Neuronal stem cell (in vitro differentiated cells): ENCODE measurements around the gene EGLN3.
A peak's percentile ranks its signal among the peaks of the same experiment; 100 is the strongest.

Experiments used
- DNase-seq: peaks from one replicate; pipeline ENCODE4 v3.0.0-alpha.2; 2013; ENCODE audit warnings: low spot score
- H2AFZ ChIP-seq: one replicate; pipeline ENCODE4 v1.6.1; 2013; ENCODE audit warnings: mild to moderate bottlenecking, low read length, inconsistent platforms
- H2AK5ac ChIP-seq: 2 replicates; pipeline ENCODE4 v1.6.1; 2013; ENCODE audit warnings: low read depth, mild to moderate bottlenecking, inconsistent platforms, low read length, moderate library complexity, mixed read lengths
- H2BK120ac ChIP-seq: 2 replicates; pipeline ENCODE4 v1.6.1; 2013; ENCODE audit warnings: low read depth, mild to moderate bottlenecking, inconsistent platforms, low read length, moderate library complexity, mixed read lengths
- H2BK12ac ChIP-seq: one replicate; pipeline ENCODE4 v1.6.1; 2013; ENCODE audit warnings: low read length, inconsistent platforms
- H2BK15ac ChIP-seq: 2 replicates; pipeline ENCODE4 v1.6.1; 2013; ENCODE audit warnings: mild to moderate bottlenecking, low read length, inconsistent platforms, mixed read lengths
- H2BK5ac ChIP-seq: one replicate; pipeline ENCODE4 v1.6.1; 2013; ENCODE audit warnings: inconsistent platforms, mild to moderate bottlenecking, low read length, moderate library complexity
- H3K14ac ChIP-seq: one replicate; pipeline ENCODE4 v1.6.1; 2013; ENCODE audit warnings: low read length, inconsistent platforms
- H3K18ac ChIP-seq: 2 replicates; pipeline ENCODE4 v1.6.1; 2013; ENCODE audit warnings: low read length, inconsistent platforms
- H3K23ac ChIP-seq: 2 replicates; pipeline ENCODE4 v1.6.1; 2013; ENCODE audit warnings: low read depth, mild to moderate bottlenecking, mixed read lengths, low read length, inconsistent platforms; ENCODE audit not compliant: poor library complexity
- H3K27ac ChIP-seq: replicated peaks from 3 replicates; pipeline ENCODE4 v1.5.1; 2013; ENCODE audit warnings: low read length, inconsistent platforms
- H3K27me3 ChIP-seq, 3 experiments: 2 replicates each; pipeline ENCODE4 v1.6.1; 2013; ENCODE audit warnings: low read length in 3 of 3, mild to moderate bottlenecking in 2 of 3, inconsistent platforms in 1 of 3, low read depth in 1 of 3, mixed read lengths in 1 of 3, moderate library complexity in 1 of 3; ENCODE audit not compliant: control insufficient read depth in 3 of 3, insufficient read depth in 3 of 3
- H3K36me3 ChIP-seq, 2 donors: replicated peaks in 1 of 2; 2 replicates each; pipeline ENCODE4 v1.6.1; 2013; ENCODE audit warnings: low read length in 2 of 2; ENCODE audit not compliant: control insufficient read depth in 2 of 2, insufficient read depth in 2 of 2
- H3K4ac ChIP-seq: 2 replicates; pipeline ENCODE4 v1.6.1; 2013; ENCODE audit warnings: inconsistent platforms, mild to moderate bottlenecking, low read length, moderate library complexity
- H3K4me1 ChIP-seq, 2 donors: 1 replicate in 1 of 2; 2 replicates in 1 of 2; pipeline ENCODE4 v1.6.1; 2013; ENCODE audit warnings: low read length in 2 of 2, low read depth in 1 of 2; ENCODE audit not compliant: control insufficient read depth in 2 of 2, insufficient read depth in 1 of 2
- H3K4me2 ChIP-seq: one replicate; pipeline ENCODE4 v1.6.1; 2013; ENCODE audit warnings: mild to moderate bottlenecking, low read length, inconsistent platforms; ENCODE audit not compliant: insufficient read depth, poor library complexity, severe bottlenecking
- H3K4me3 ChIP-seq, 2 donors: 2 replicates each; pipeline ENCODE4 v1.5.1; 2013; ENCODE audit warnings: low read length in 2 of 2, mild to moderate bottlenecking in 2 of 2, inconsistent platforms in 1 of 2, moderate library complexity in 1 of 2
- H3K79me1 ChIP-seq: one replicate; pipeline ENCODE4 v1.6.1; 2013; ENCODE audit warnings: low read depth, mild to moderate bottlenecking, inconsistent platforms, low read length, moderate library complexity
- H3K9ac ChIP-seq: one replicate; pipeline ENCODE4 v1.6.1; 2013; ENCODE audit warnings: mild to moderate bottlenecking, low read depth, low read length, inconsistent platforms; ENCODE audit not compliant: poor library complexity
- H3K9me3 ChIP-seq, 2 donors: replicated peaks in 1 of 2; 2 replicates each; pipeline versions ENCODE3 to v1.6.1; 2013; ENCODE audit warnings: low read length in 2 of 2, mild to moderate bottlenecking in 2 of 2, inconsistent platforms in 1 of 2, low read depth in 1 of 2, mixed read lengths in 1 of 2, moderate library complexity in 1 of 2; ENCODE audit not compliant: control insufficient read depth in 2 of 2, insufficient read depth in 1 of 2
- H4K8ac ChIP-seq: one replicate; pipeline ENCODE4 v1.6.1; 2013; ENCODE audit warnings: low read depth, mild to moderate bottlenecking, inconsistent platforms, low read length, moderate library complexity
- H4K91ac ChIP-seq: one replicate; pipeline ENCODE4 v1.6.1; 2013; ENCODE audit warnings: low read length, low read depth, mild to moderate bottlenecking, inconsistent platforms; ENCODE audit not compliant: poor library complexity
- WGBS, 2 donors: extraction: QIAGEN DNeasy Blood & Tissue Kit; methylation state at CpG; one replicate each; pipeline ENCODE4 v1.1.7; 2013; ENCODE audit warnings: missing lambda C conversion rate in 2 of 2, mixed read lengths in 1 of 2; ENCODE audit not compliant: insufficient read length in 2 of 2, insufficient replicate concordance in 1 of 2; ENCODE audit errors: extremely low coverage in 2 of 2; 5-methylcytosine and 5-hydroxymethylcytosine counted together

Gene EGLN3

GRCh38 chr14:33987565-33988080 lies 36.7 kb upstream of the EGLN3 start:
- Histone ChIP-seq H3K18ac (no peak overlapping the region), H3K9ac (no peak overlapping the region), H3K9me3 (peaks cover 0 to 5% of the 10 kb centered on the region in 2 donors), H2BK15ac (no peak overlapping the region), H3K14ac (no peak overlapping the region), H3K4me3 (no peak overlapping the region), H2BK120ac (no peak overlapping the region), H4K91ac (no peak overlapping the region), H3K23ac (no peak overlapping the region), H4K8ac (no peak overlapping the region), H3K4ac (no peak overlapping the region), H2AK5ac (no peak overlapping the region), H3K27ac (no peak overlapping the region), H3K36me3 (peaks cover 0 to 4% of the 10 kb centered on the region in 2 donors), H2AFZ (no peak overlapping the region), H3K4me2 (no peak overlapping the region), H2BK5ac (no peak overlapping the region), H3K27me3 (peaks cover 0 to 4% (median 2%) of the 10 kb centered on the region in 3 experiments), H3K79me1 (no peaks in the 10 kb centered on the region), H3K4me1 (no peaks in the 10 kb centered on the region), H2BK12ac (no peak overlapping the region)
- WGBS, 2 donors, result no CpG with 5 or more reads among the region's 4 CpGs
- DNase-seq, result no peak

- Histone ChIP-seq H4K91ac (no peak overlapping the region), H3K4me1 (no peaks in the 10 kb centered on the region), H3K27ac (no peak overlapping the region), H3K14ac (no peak overlapping the region), H3K27me3 (peaks cover 0 to 2% (median 0%) of the 10 kb centered on the region in 3 experiments), H2AFZ (no peak overlapping the region), H2AK5ac (no peak overlapping the region), H2BK120ac (no peak overlapping the region), H3K9ac (no peak overlapping the region), H4K8ac (no peak overlapping the region), H2BK15ac (no peak overlapping the region), H3K9me3 (peaks cover 0 to 5% of the 10 kb centered on the region in 2 donors), H3K36me3 (peaks cover 0 to 4% of the 10 kb centered on the region in 2 donors), H3K23ac (no peak overlapping the region), H2BK5ac (no peak overlapping the region), H3K4me2 (no peak overlapping the region), H3K4me3 (no peak overlapping the region), H2BK12ac (no peak overlapping the region), H3K18ac (no peak overlapping the region), H3K79me1 (no peaks in the 10 kb centered on the region), H3K4ac (no peak overlapping the region)
- no CpG with 5 or more reads among the region's 5 CpGs for WGBS, 2 donors
- DNase-seq, result no peak
These were observed 35.9 kb upstream of the EGLN3 start for GRCh38 chr14:33986804-33987203.

GRCh38 chr14:33985242-33985641 lies 34.4 kb upstream of the EGLN3 start:
- no peak overlapping the region for H2BK5ac ChIP-seq
- H3K4ac ChIP-seq, result no peak overlapping the region
- H3K79me1 ChIP-seq, result no peaks in the 10 kb centered on the region
- H3K18ac ChIP-seq, result no peak overlapping the region
- WGBS, 2 donors, result no CpG with 5 or more reads among the region's 2 CpGs
- H4K8ac ChIP-seq, result no peak overlapping the region
- no peak overlapping the region for H3K9ac ChIP-seq
- DNase-seq, result no peak
- peaks cover 0 to 2% (median 0%) of the 10 kb centered on the region in 3 experiments for H3K27me3 ChIP-seq
- H2BK120ac ChIP-seq, result no peak overlapping the region
- H3K4me3 ChIP-seq, result no peak overlapping the region
- H2AFZ ChIP-seq, result no peak overlapping the region
- peaks cover 0 to 5% of the 10 kb centered on the region in 2 donors for H3K9me3 ChIP-seq
- H2BK15ac ChIP-seq, result no peak overlapping the region
- H4K91ac ChIP-seq, result no peak overlapping the region
- H3K23ac ChIP-seq, result no peak overlapping the region
- H3K4me2 ChIP-seq, result no peak overlapping the region
- no peak overlapping the region for H3K27ac ChIP-seq
- H3K14ac ChIP-seq, result no peak overlapping the region
- peaks cover 0 to 4% of the 10 kb centered on the region in 2 donors for H3K36me3 ChIP-seq
- no peak overlapping the region for H2BK12ac ChIP-seq
- H3K4me1 ChIP-seq, result no peaks in the 10 kb centered on the region
- H2AK5ac ChIP-seq, result peak overlapping the region; percentile 19

- Histone ChIP-seq H3K18ac (no peak overlapping the region), H2BK12ac (no peak overlapping the region), H3K4me1 (no peaks in the 10 kb centered on the region), H2AFZ (no peak overlapping the region), H3K27ac (no peak overlapping the region), H3K79me1 (no peaks in the 10 kb centered on the region), H3K4me2 (no peak overlapping the region), H4K91ac (no peak overlapping the region), H3K36me3 (no peaks in the 10 kb centered on the region), H2BK15ac (no peak overlapping the region), H3K9ac (no peak overlapping the region), H2BK5ac (no peak overlapping the region), H3K23ac (no peak overlapping the region), H3K14ac (no peak overlapping the region), H3K27me3 (no peaks in the 10 kb centered on the region), H3K4ac (no peak overlapping the region), H2AK5ac (no peak overlapping the region), H3K4me3 (no peak overlapping the region), H4K8ac (no peak overlapping the region), H2BK120ac (no peak overlapping the region), H3K9me3 (no peaks in the 10 kb centered on the region)
- WGBS, 2 donors, result no CpG with 5 or more reads among the region's 7 CpGs
- DNase-seq, result no peak
These were observed 28.9 kb upstream of the EGLN3 start for GRCh38 chr14:33979613-33980276.
